Daoy (cell line): ENCODE data around the gene NTSR2. TPM values are rescaled to one million over a fixed set of nuclear protein-coding genes. Genes with fewer than 3 reads are reported as not detected.

Experiments used
- DNase-seq: peaks from one replicate; pipeline ENCODE4 v3.0.0-alpha.2; 2015; ENCODE audit warnings: low read depth
- total RNA-seq: library from RNA; depleted of rRNA; stranded (reverse); fragments of >200 nt; shearing (Covaris generic); gene quantifications from 2 replicates; pipeline ENCODE4 v1.2.3, GENCODE V29; 2014

The NTSR2 gene
- total RNA-seq, 1 experiment from 2014 or later, result not detected

GRCh38 chr2:11657646-11658045 is 12.3 kb downstream of the NTSR2 start:
- DNase-seq, result no peak

GRCh38 chr2:11657195-11657594 is 12.8 kb downstream of the NTSR2 start:
- no peak for DNase-seq

GRCh38 chr2:11656671-11657101 is 13.3 kb downstream of the NTSR2 start:
- no peak for DNase-seq

- no peak for DNase-seq
Measured at GRCh38 chr2:11656252-11656651, 13.7 kb downstream of the NTSR2 start.

- DNase-seq, result no peak
Measured at GRCh38 chr2:11655495-11655894, 14.5 kb downstream of the NTSR2 start.

GRCh38 chr2:11652553-11652952 is 17.4 kb downstream of the NTSR2 start:
- no peak for DNase-seq

GRCh38 chr2:11651856-11652548 is 18.0 kb downstream of the NTSR2 start:
- DNase-seq, result no peak

- DNase-seq, result no peak
Measured at GRCh38 chr2:11649093-11649492, 20.9 kb downstream of the NTSR2 start.

GRCh38 chr2:11647834-11648600 is 22.0 kb downstream of the NTSR2 start:
- DNase-seq, result no peak

- DNase-seq, result no peak
Measured at GRCh38 chr2:11646530-11646929, 23.5 kb downstream of the NTSR2 start.

- no peak for DNase-seq
Measured at GRCh38 chr2:11644293-11644692, 25.7 kb downstream of the NTSR2 start.

- DNase-seq, result no peak
Measured at GRCh38 chr2:11642972-11643371, 27.0 kb downstream of the NTSR2 start.

- no peak for DNase-seq
Measured at GRCh38 chr2:11640132-11640531, 29.9 kb downstream of the NTSR2 start.

GRCh38 chr2:11639503-11639902 is 30.5 kb downstream of the NTSR2 start:
- DNase-seq, result no peak

- no peak for DNase-seq
Measured at GRCh38 chr2:11637546-11637945, 32.4 kb downstream of the NTSR2 start.

GRCh38 chr2:11636593-11637295 is 33.3 kb downstream of the NTSR2 start:
- DNase-seq, result no peak

GRCh38 chr2:11635141-11635540 is 34.9 kb downstream of the NTSR2 start:
- no peak for DNase-seq

GRCh38 chr2:11634584-11634983 is 35.4 kb downstream of the NTSR2 start:
- no peak for DNase-seq

GRCh38 chr2:11633923-11634478 is 36.0 kb downstream of the NTSR2 start:
- no peak for DNase-seq

GRCh38 chr2:11631462-11631861 is 38.5 kb downstream of the NTSR2 start:
- no peak for DNase-seq

GRCh38 chr2:11630855-11631254 is 39.1 kb downstream of the NTSR2 start:
- DNase-seq, result no peak

- no peak for DNase-seq
Measured at GRCh38 chr2:11629851-11630250, 40.1 kb downstream of the NTSR2 start.
